K562 (cell line): ENCODE measurements around the gene ERAL1. TPM values are rescaled to one million over a fixed set of nuclear protein-coding genes. Genes with fewer than 3 reads are reported as not detected.

Source experiments
- ATAC-seq: fragments of 200-7000 bp; cut with Tn5 transposase; 3 replicates; pipeline ENCODE4 v1.9.1; 2020; ENCODE audit warnings: moderate library complexity
- BruUV-seq: library from RNA; stranded (reverse); fragments of 400-500 nt; replicated peaks from 2 replicates; lab custom pipeline; 2021; lab: Mats Ljungman, UMichigan
- CTCF ChIA-PET: fragments of 300-600 bp; formaldehyde crosslinking; extraction: SDS; loops from one replicate; lab custom pipeline; 2021; ENCODE audit warnings: low intra/inter-chr PET ratio; lab: Yijun Ruan, JAX
- POLR2A ChIA-PET: fragments of 300-600, 350-650 bp; sonication (Branson Sonifier 250); formaldehyde crosslinking; extraction: SDS; loops from one replicate; lab custom pipeline; 2021; ENCODE audit warnings: antibody characterized with exemption, inconsistent platforms; lab: Yijun Ruan, JAX
- DNase-seq, 4 experiments: peaks; one replicate each; pipeline versions ENCODE4 v3.0.0 to v3.0.0-alpha.2; 2011 to 2018; ENCODE audit warnings: low spot score in 3 of 4, mixed read lengths in 3 of 4; ENCODE audit errors: extremely low read depth in 1 of 4
- FAIRE-seq: peaks from 2 replicates; lab custom pipeline; 2011; peaks lifted over from hg19 to GRCh38; lab: Jason Lieb, UNC
- H2AFZ ChIP-seq: 2 replicates; pipeline ENCODE4 v1.6.0; 2011; ENCODE audit warnings: low read depth, low read length, control low read depth, inconsistent platforms
- H3K27ac ChIP-seq: fragments of 200-600 bp; 3 replicates; pipeline ENCODE4 v1.8.0; 2011; ENCODE audit warnings: low read depth, mild to moderate bottlenecking, control low read depth, inconsistent platforms, low read length, moderate library complexity, mixed read lengths; ENCODE audit errors: extremely low read depth
- H3K27me3 ChIP-seq, 2 experiments: fragments of 300-600 bp in 1 of 2; 2 replicates in 1 of 2; 3 replicates in 1 of 2; pipeline versions ENCODE4 v1.6.0 to v1.8.0; 2011; ENCODE audit warnings: inconsistent platforms in 2 of 2, low read length in 2 of 2, mild to moderate bottlenecking in 1 of 2, mixed read lengths in 1 of 2, moderate library complexity in 1 of 2; ENCODE audit not compliant: control insufficient read depth in 2 of 2, insufficient read depth in 2 of 2
- H3K36me3 ChIP-seq: fragments of 300-600 bp; 3 replicates; pipeline ENCODE4 v1.8.0; 2011; ENCODE audit warnings: mild to moderate bottlenecking, low read length, inconsistent platforms; ENCODE audit not compliant: control insufficient read depth, insufficient read depth
- H3K4me1 ChIP-seq, 2 experiments: fragments of 200-600 bp in 1 of 2; replicated peaks in 1 of 2; 2 replicates in 1 of 2; 3 replicates in 1 of 2; pipeline versions ENCODE4 v1.5.1 to v1.8.0; 2011; ENCODE audit warnings: inconsistent platforms in 2 of 2, low read length in 2 of 2, mild to moderate bottlenecking in 1 of 2, mixed read lengths in 1 of 2, moderate library complexity in 1 of 2; ENCODE audit not compliant: control insufficient read depth in 2 of 2, insufficient read depth in 2 of 2
- H3K4me2 ChIP-seq: 2 replicates; pipeline ENCODE4 v1.6.1; 2011; ENCODE audit warnings: low read length, control low read depth, inconsistent platforms, mixed read lengths; ENCODE audit not compliant: insufficient read depth
- H3K4me3 ChIP-seq: fragments of 200-600 bp; sonication (generic), shearing (Covaris generic); 2 replicates; pipeline ENCODE4 v1.5.1; 2016; ENCODE audit warnings: control low read depth, inconsistent platforms
- H3K79me2 ChIP-seq: fragments of 200-600 bp; 3 replicates; pipeline ENCODE4 v1.8.0; 2011; ENCODE audit warnings: low read length, inconsistent platforms; ENCODE audit not compliant: control insufficient read depth, insufficient read depth
- H3K9ac ChIP-seq, 2 experiments: 2 replicates each; pipeline versions ENCODE4 v1.6.0 to v1.6.1; 2011; ENCODE audit warnings: low read depth in 2 of 2, low read length in 2 of 2, control low read depth in 1 of 2, inconsistent platforms in 1 of 2, mild to moderate bottlenecking in 1 of 2, mixed read lengths in 1 of 2; ENCODE audit not compliant: insufficient read depth in 1 of 2
- H3K9me1 ChIP-seq: one replicate; pipeline ENCODE4 v1.6.0; 2011; ENCODE audit warnings: inconsistent platforms, mild to moderate bottlenecking, low read length, moderate library complexity; ENCODE audit not compliant: control insufficient read depth, insufficient read depth
- H3K9me3 ChIP-seq: replicated peaks from 2 replicates; pipeline ENCODE4 v1.5.1; 2011; ENCODE audit warnings: low read depth, low read length, inconsistent platforms; ENCODE audit not compliant: control insufficient read depth, insufficient read depth
- H4K20me1 ChIP-seq: replicated peaks from 2 replicates; pipeline ENCODE4 v1.6.1; 2011; ENCODE audit warnings: low read length, inconsistent platforms, mixed read lengths; ENCODE audit not compliant: control insufficient read depth, insufficient read depth
- ARID1B ChIP-seq: fragments of 450-650 bp; IDR thresholded peaks from 2 replicates; pipeline ENCODE4 v1.6.1; 2016; ENCODE audit warnings: antibody characterized with exemption, mild to moderate bottlenecking, inconsistent platforms
- CTBP1 ChIP-seq: fragments of 450-650 bp; IDR thresholded peaks from 2 replicates; pipeline ENCODE4 v1.6.1; 2016; ENCODE audit warnings: borderline replicate concordance
- CXXC5 ChIP-seq: fragments of 250-450 bp; sonication (Bioruptor Pico); IDR thresholded peaks from 2 replicates; pipeline ENCODE4 v1.8.0; 2022; ENCODE audit warnings: inconsistent platforms, mild to moderate bottlenecking, moderate library complexity
- HDAC1 ChIP-seq, 2 experiments: fragments of 450-650 bp; IDR thresholded peaks; 2 replicates each; pipeline ENCODE4 v1.6.1; 2016 to 2017; ENCODE audit warnings: inconsistent platforms in 1 of 2, mild to moderate bottlenecking in 1 of 2, moderate library complexity in 1 of 2
- ILF3 ChIP-seq: fragments of 450-650 bp; IDR thresholded peaks from 2 replicates; pipeline ENCODE4 v1.6.1; 2018; ENCODE audit warnings: antibody characterized with exemption, mild to moderate bottlenecking, moderate library complexity, borderline replicate concordance
- KLF1 ChIP-seq: fragments of 450-650 bp; IDR thresholded peaks from 2 replicates; pipeline ENCODE4 v1.6.1; 2016; ENCODE audit warnings: missing genetic modification characterization, missing compliant biosample characterization
- NELFE ChIP-seq: IDR thresholded peaks from 2 replicates; pipeline ENCODE4 v1.6.1; 2011; ENCODE audit warnings: mild to moderate bottlenecking; ENCODE audit not compliant: insufficient read depth, insufficient read length
- NR2C1 ChIP-seq, 2 experiments: fragments of 450-650 bp; IDR thresholded peaks; 2 replicates each; pipeline ENCODE4 v1.6.1; 2017; ENCODE audit warnings: mild to moderate bottlenecking in 2 of 2, antibody characterized with exemption in 1 of 2, inconsistent platforms in 1 of 2, missing compliant biosample characterization in 1 of 2, missing genetic modification characterization in 1 of 2
- SMAD4 ChIP-seq: fragments of 250-450 bp; sonication (Bioruptor Pico); conservative IDR thresholded peaks from 2 replicates; pipeline ENCODE4 v1.8.0; 2021; ENCODE audit warnings: inconsistent platforms, mild to moderate bottlenecking, moderate library complexity
- SPI1 ChIP-seq: IDR thresholded peaks from 2 replicates; pipeline ENCODE4 v1.6.1; 2011; ENCODE audit warnings: low read depth, low read length, control low read depth, borderline replicate concordance
- TFAP4 ChIP-seq: sonication (generic); formaldehyde crosslinking; IDR thresholded peaks from 2 replicates; pipeline ENCODE4 v1.8.0; 2022; ENCODE audit warnings: missing genetic modification reagents, mild to moderate bottlenecking, moderate library complexity, borderline replicate concordance
- ZFX ChIP-seq: sonication (generic); formaldehyde crosslinking; IDR thresholded peaks from 2 replicates; pipeline ENCODE4 v1.8.0; 2022; ENCODE audit warnings: mild to moderate bottlenecking, missing genetic modification reagents, moderate library complexity
- ZNF592 ChIP-seq: fragments of 450-650 bp; IDR thresholded peaks from 2 replicates; pipeline ENCODE4 v1.6.1; 2017; ENCODE audit warnings: antibody characterized with exemption, mild to moderate bottlenecking
- WGBS: fragments of 100-300 bp; shearing (Covaris generic); methylation state at CpG from one replicate; pipeline ENCODE4 v1.1.6; 2016; ENCODE audit warnings: low coverage, mixed read lengths; ENCODE audit not compliant: insufficient coverage; ENCODE audit errors: missing lambda C conversion rate; 5-methylcytosine and 5-hydroxymethylcytosine counted together
- in situ Hi-C: fragments of 300-500 bp; cut with MboI; formaldehyde crosslinking; loops from 4 replicates; pipeline ENCODE4 v1.15.0; 2018; ENCODE audit warnings: inconsistent platforms, mixed read lengths
- intact Hi-C: fragments of 100-400 bp; cut with micrococcal nuclease; formaldehyde crosslinking; loops from 2 replicates; pipeline ENCODE4 v1.14.2; 2022
- polyA plus RNA-seq, 8 experiments: library from polyadenylated mRNA; depleted of rRNA in 4 of 8; stranded (reverse) in 5 of 8; unstranded in 3 of 8; fragments of >200 nt; fragmentation: Nextera tagmentation in 2 of 8; fragmentation: Illumina TruSeq in 1 of 8; extraction: Ambion mirVana in 2 of 8; extraction: Trizol in 1 of 8; gene quantifications; 2 replicates each; pipeline versions ENCODE4 v1.2.1 to v1.2.3, GENCODE V29; 2011 to 2014; ENCODE audit warnings: inconsistent platforms in 1 of 8, missing spikeins in 1 of 8
- total RNA-seq, 7 experiments: library from RNA; depleted of rRNA in 6 of 7; stranded (reverse); fragments of >200 nt in 6 of 7; fragmentation: Illumina TruSeq in 2 of 7; extraction: Trizol in 2 of 7; gene quantifications; 2 replicates each; pipeline versions ENCODE4 v1.2.1 to v1.2.3, GENCODE V29; 2011 to 2021; ENCODE audit warnings: low replicate concordance in 1 of 7

Gene ERAL1
- total and polyA plus RNA-seq, 9 of the 15 experiments (the other 6 are each of a cell fraction or from before 2014, with no cell fraction given): 37.5 to 351 (median 106) TPM

GRCh38 chr17:28862561-28862960 lies 7.7 kb downstream of the ERAL1 start:
- peaks cover 35% of the 10 kb centered on the region for H3K36me3 ChIP-seq
- no peaks in the 10 kb centered on the region for H4K20me1 ChIP-seq
- peak overlapping the region; percentile 91 for H3K4me2 ChIP-seq
- peaks cover 69% of the 10 kb centered on the region for H3K79me2 ChIP-seq
- peak overlapping the region; percentile 49 for H3K4me3 ChIP-seq
- ATAC-seq: peak; percentile 3; the same call in 2 of the 3 replicates
- no peaks in the 10 kb centered on the region for H3K27me3 ChIP-seq
- peak overlapping the region; percentile 80 for H3K27ac ChIP-seq
- no peaks in the 10 kb centered on the region for H3K9me1 ChIP-seq
- intact Hi-C loops (loop anchor here (1.0 to 5.0 kb wide), 3 partner anchors 12 to 135 kb away; partner anchors contain the start of genes DHRS13, NEK8 and TLCD1), in situ Hi-C loops (no loop called here)
- no peaks in the 10 kb centered on the region for H3K9me3 ChIP-seq
- 42% methylated on average over 3 of the region's 3 CpGs for WGBS
- no TSS peak for BruUV-seq
- CTCF ChIA-PET: no interaction called here
- POLR2A ChIA-PET: interaction anchor here (0.6 to 7.5 kb wide), 6 partner anchors 8 to 218 kb away, joined by 3 to 49 read pairs (median 6); partner anchors contain the start of gene FAM222B
- TF ChIP-seq ZNF592: peak; percentile 51; the same call in 1 of the 2 replicates
- TF ChIP-seq HDAC1 (IDR thresholded peaks at IDR 0.05): no peak
- TF ChIP-seq NELFE: no peak
- TF ChIP-seq ILF3: no peak
- TF ChIP-seq TFAP4: peak; percentile 20; the same call in 1 of the 2 replicates
- TF ChIP-seq NR2C1 (IDR thresholded peaks at IDR 0.05): no peak
- TF ChIP-seq NR2C1 (tag; IDR thresholded peaks at IDR 0.05): 0 out of 2 replicates have a peak, but pooled peaks have one; percentile 17
- TF ChIP-seq CXXC5 (CRISPR knock-in tag): 0 out of 2 replicates have a peak, but pooled peaks have one; percentile 11
- 0 out of 2 replicates have a peak, but pooled peaks have one; percentile 52 for TF ChIP-seq KLF1 (tag)
- 0 out of 2 replicates have a peak, but pooled peaks have one; percentile 15 for TF ChIP-seq ARID1B
- peak; percentile 62; the same call in 1 of the 2 replicates for TF ChIP-seq SPI1
- 0 out of 2 replicates have a peak, but pooled peaks have one; percentile 1 for TF ChIP-seq SMAD4 (CRISPR knock-in tag)
- peak; percentile 26; the same call in 1 of the 2 replicates for TF ChIP-seq CTBP1
- TF ChIP-seq ZFX (CRISPR knock-in tag): peak; percentile 8; the same call in 1 of the 2 replicates
- H3K9ac ChIP-seq: peak overlapping the region; percentile 73 to 90; a peak in 3 of 4 replicates
- peak in 1 of 4 experiments; percentile 71 for DNase-seq
- peak overlapping the region; percentile 50 for H2AFZ ChIP-seq
- peaks cover 60 to 70% of the 10 kb centered on the region in 2 experiments for H3K4me1 ChIP-seq
- peak; percentile 26 for FAIRE-seq
